Neuronal stem cell (in vitro differentiated cells): Measurements from ENCODE around the gene GSTT4.

Experiments used
- DNase-seq: peaks from one replicate; pipeline ENCODE4 v3.0.0-alpha.2; 2013; ENCODE audit warnings: low spot score
- H2AFZ ChIP-seq: one replicate; pipeline ENCODE4 v1.6.1; 2013; ENCODE audit warnings: mild to moderate bottlenecking, low read length, inconsistent platforms
- H2AK5ac ChIP-seq: 2 replicates; pipeline ENCODE4 v1.6.1; 2013; ENCODE audit warnings: low read depth, mild to moderate bottlenecking, inconsistent platforms, low read length, moderate library complexity, mixed read lengths
- H2BK120ac ChIP-seq: 2 replicates; pipeline ENCODE4 v1.6.1; 2013; ENCODE audit warnings: low read depth, mild to moderate bottlenecking, inconsistent platforms, low read length, moderate library complexity, mixed read lengths
- H2BK12ac ChIP-seq: one replicate; pipeline ENCODE4 v1.6.1; 2013; ENCODE audit warnings: low read length, inconsistent platforms
- H2BK15ac ChIP-seq: 2 replicates; pipeline ENCODE4 v1.6.1; 2013; ENCODE audit warnings: mild to moderate bottlenecking, low read length, inconsistent platforms, mixed read lengths
- H2BK5ac ChIP-seq: one replicate; pipeline ENCODE4 v1.6.1; 2013; ENCODE audit warnings: inconsistent platforms, mild to moderate bottlenecking, low read length, moderate library complexity
- H3K14ac ChIP-seq: one replicate; pipeline ENCODE4 v1.6.1; 2013; ENCODE audit warnings: low read length, inconsistent platforms
- H3K18ac ChIP-seq: 2 replicates; pipeline ENCODE4 v1.6.1; 2013; ENCODE audit warnings: low read length, inconsistent platforms
- H3K23ac ChIP-seq: 2 replicates; pipeline ENCODE4 v1.6.1; 2013; ENCODE audit warnings: low read depth, mild to moderate bottlenecking, mixed read lengths, low read length, inconsistent platforms; ENCODE audit not compliant: poor library complexity
- H3K27ac ChIP-seq: replicated peaks from 3 replicates; pipeline ENCODE4 v1.5.1; 2013; ENCODE audit warnings: low read length, inconsistent platforms
- H3K27me3 ChIP-seq, 3 experiments: 2 replicates each; pipeline ENCODE4 v1.6.1; 2013; ENCODE audit warnings: low read length in 3 of 3, mild to moderate bottlenecking in 2 of 3, inconsistent platforms in 1 of 3, low read depth in 1 of 3, mixed read lengths in 1 of 3, moderate library complexity in 1 of 3; ENCODE audit not compliant: control insufficient read depth in 3 of 3, insufficient read depth in 3 of 3
- H3K36me3 ChIP-seq, 2 donors: replicated peaks in 1 of 2; 2 replicates each; pipeline ENCODE4 v1.6.1; 2013; ENCODE audit warnings: low read length in 2 of 2; ENCODE audit not compliant: control insufficient read depth in 2 of 2, insufficient read depth in 2 of 2
- H3K4ac ChIP-seq: 2 replicates; pipeline ENCODE4 v1.6.1; 2013; ENCODE audit warnings: inconsistent platforms, mild to moderate bottlenecking, low read length, moderate library complexity
- H3K4me1 ChIP-seq, 2 donors: 1 replicate in 1 of 2; 2 replicates in 1 of 2; pipeline ENCODE4 v1.6.1; 2013; ENCODE audit warnings: low read length in 2 of 2, low read depth in 1 of 2; ENCODE audit not compliant: control insufficient read depth in 2 of 2, insufficient read depth in 1 of 2
- H3K4me2 ChIP-seq: one replicate; pipeline ENCODE4 v1.6.1; 2013; ENCODE audit warnings: mild to moderate bottlenecking, low read length, inconsistent platforms; ENCODE audit not compliant: insufficient read depth, poor library complexity, severe bottlenecking
- H3K4me3 ChIP-seq, 2 donors: 2 replicates each; pipeline ENCODE4 v1.5.1; 2013; ENCODE audit warnings: low read length in 2 of 2, mild to moderate bottlenecking in 2 of 2, inconsistent platforms in 1 of 2, moderate library complexity in 1 of 2
- H3K79me1 ChIP-seq: one replicate; pipeline ENCODE4 v1.6.1; 2013; ENCODE audit warnings: low read depth, mild to moderate bottlenecking, inconsistent platforms, low read length, moderate library complexity
- H3K9ac ChIP-seq: one replicate; pipeline ENCODE4 v1.6.1; 2013; ENCODE audit warnings: mild to moderate bottlenecking, low read depth, low read length, inconsistent platforms; ENCODE audit not compliant: poor library complexity
- H3K9me3 ChIP-seq, 2 donors: replicated peaks in 1 of 2; 2 replicates each; pipeline versions ENCODE3 to v1.6.1; 2013; ENCODE audit warnings: low read length in 2 of 2, mild to moderate bottlenecking in 2 of 2, inconsistent platforms in 1 of 2, low read depth in 1 of 2, mixed read lengths in 1 of 2, moderate library complexity in 1 of 2; ENCODE audit not compliant: control insufficient read depth in 2 of 2, insufficient read depth in 1 of 2
- H4K8ac ChIP-seq: one replicate; pipeline ENCODE4 v1.6.1; 2013; ENCODE audit warnings: low read depth, mild to moderate bottlenecking, inconsistent platforms, low read length, moderate library complexity
- H4K91ac ChIP-seq: one replicate; pipeline ENCODE4 v1.6.1; 2013; ENCODE audit warnings: low read length, low read depth, mild to moderate bottlenecking, inconsistent platforms; ENCODE audit not compliant: poor library complexity
- WGBS, 2 donors: extraction: QIAGEN DNeasy Blood & Tissue Kit; methylation state at CpG; one replicate each; pipeline ENCODE4 v1.1.7; 2013; ENCODE audit warnings: missing lambda C conversion rate in 2 of 2, mixed read lengths in 1 of 2; ENCODE audit not compliant: insufficient read length in 2 of 2, insufficient replicate concordance in 1 of 2; ENCODE audit errors: extremely low coverage in 2 of 2; 5-methylcytosine and 5-hydroxymethylcytosine counted together

Gene GSTT4

DNA sequence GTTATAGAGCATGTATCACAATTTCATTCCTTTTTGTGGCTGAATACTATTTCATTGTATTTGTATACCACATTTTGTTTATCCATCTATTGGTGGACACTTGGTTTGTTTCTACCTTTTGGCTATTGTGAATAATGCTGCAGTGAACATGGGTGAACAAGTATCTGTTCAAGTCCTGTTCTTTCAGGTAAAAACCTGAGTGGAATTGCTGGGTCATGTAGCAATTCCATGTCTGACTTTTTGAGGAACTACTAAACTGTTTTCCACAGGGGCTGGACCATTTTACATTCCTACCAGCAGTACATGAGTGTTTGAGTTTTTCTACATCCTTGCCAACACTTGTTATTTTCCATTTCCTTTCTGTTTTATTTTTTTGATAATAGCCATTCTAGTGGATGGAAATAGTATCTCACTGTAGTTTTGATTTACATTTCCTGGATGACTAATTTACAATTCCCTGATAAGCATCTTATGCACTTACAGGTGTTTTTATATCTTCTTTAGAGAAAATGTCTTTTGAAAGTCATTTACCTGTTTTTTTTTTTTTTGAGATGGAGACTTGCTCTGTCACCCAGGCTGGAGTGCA, 18.0 kb upstream of the GSTT4 start:
- Histone ChIP-seq H3K9me3 (peaks cover 0 to 3% of the 10 kb centered on the region in 2 donors), H3K18ac (no peak overlapping the region), H3K36me3 (peaks cover 0 to 6% of the 10 kb centered on the region in 2 donors), H2BK12ac (no peak overlapping the region), H2BK120ac (no peak overlapping the region), H3K27ac (no peak overlapping the region), H4K8ac (no peak overlapping the region), H3K4ac (no peak overlapping the region), H3K4me3 (no peak overlapping the region), H2BK15ac (no peak overlapping the region), H3K27me3 (no peaks in the 10 kb centered on the region), H2AFZ (no peak overlapping the region), H3K79me1 (no peaks in the 10 kb centered on the region), H3K4me2 (no peak overlapping the region), H3K14ac (no peak overlapping the region), H3K23ac (no peak overlapping the region), H2AK5ac (no peak overlapping the region), H3K9ac (no peak overlapping the region), H2BK5ac (no peak overlapping the region), H3K4me1 (no peaks in the 10 kb centered on the region), H4K91ac (no peak overlapping the region)
- DNase-seq, result no peak

DNA sequence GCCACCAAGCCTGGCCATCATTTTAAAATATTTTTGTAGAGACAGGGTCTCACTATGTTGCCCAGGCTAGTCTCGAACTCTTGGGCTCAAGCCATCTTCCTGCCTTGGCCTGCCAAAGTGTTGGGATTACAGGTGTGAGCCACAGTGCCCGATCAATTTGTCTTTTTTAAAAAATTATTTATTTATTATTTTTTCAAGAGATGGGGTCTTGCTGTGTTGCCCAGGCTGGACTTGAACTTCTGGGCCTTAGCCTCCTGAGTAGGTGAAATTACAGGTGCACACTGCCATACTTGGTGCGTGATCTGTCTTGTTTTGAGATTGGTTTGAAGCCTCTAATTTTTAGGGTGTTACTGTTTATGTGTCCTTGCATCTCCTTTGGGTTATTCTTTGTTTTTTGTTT, 16.1 kb upstream of the GSTT4 start:
- Histone ChIP-seq H4K91ac (no peak overlapping the region), H2BK15ac (no peak overlapping the region), H2AFZ (no peak overlapping the region), H4K8ac (no peak overlapping the region), H3K36me3 (peaks cover 0 to 17% of the 10 kb centered on the region in 2 donors), H3K4me1 (no peaks in the 10 kb centered on the region), H3K14ac (no peak overlapping the region), H3K4me2 (no peak overlapping the region), H3K79me1 (no peaks in the 10 kb centered on the region), H2BK12ac (no peak overlapping the region), H3K23ac (no peak overlapping the region), H3K27ac (no peak overlapping the region), H2BK5ac (no peak overlapping the region), H2AK5ac (no peak overlapping the region), H3K18ac (no peak overlapping the region), H3K4me3 (no peak overlapping the region), H2BK120ac (no peak overlapping the region), H3K4ac (no peak overlapping the region), H3K9me3 (peaks cover 0 to 8% of the 10 kb centered on the region in 2 donors), H3K9ac (no peak overlapping the region), H3K27me3 (no peaks in the 10 kb centered on the region)
- no CpG with 5 or more reads among the region's 3 CpGs for WGBS, 2 donors
- no peak for DNase-seq

DNA sequence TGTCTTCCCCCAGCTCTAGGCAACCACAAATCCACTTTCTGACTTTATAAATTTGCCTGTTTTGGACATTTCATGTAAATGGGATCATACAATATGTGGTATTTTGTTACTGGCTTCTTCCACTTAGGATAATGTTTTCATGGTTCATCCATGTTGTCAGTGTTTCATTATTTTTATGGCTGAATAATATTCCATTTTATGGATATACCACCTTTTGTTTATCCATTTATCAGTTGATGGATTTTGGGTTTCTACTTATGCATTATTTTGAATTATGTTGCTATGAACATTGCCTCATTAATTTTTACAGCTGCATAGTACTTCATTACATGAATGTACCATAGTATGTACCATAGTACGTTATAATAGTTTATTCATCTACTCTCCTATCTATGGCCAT, 10.9 kb upstream of the GSTT4 start:
- H3K4me1 ChIP-seq, result peaks cover 3% of the 10 kb centered on the region in 2 donors
- no peak overlapping the region for H2BK15ac ChIP-seq
- H3K9me3 ChIP-seq, result peaks cover 0 to 9% of the 10 kb centered on the region in 2 donors
- H3K4ac ChIP-seq, result no peak overlapping the region
- H2AFZ ChIP-seq, result no peak overlapping the region
- WGBS, 2 donors, result no CpG with 5 or more reads among the region's 1 CpG
- H3K36me3 ChIP-seq, result peaks cover 0 to 15% of the 10 kb centered on the region in 2 donors
- no peak overlapping the region for H3K23ac ChIP-seq
- H3K4me2 ChIP-seq, result no peak overlapping the region
- H3K27ac ChIP-seq, result no peak overlapping the region
- H4K91ac ChIP-seq, result no peak overlapping the region
- H3K27me3 ChIP-seq, result no peaks in the 10 kb centered on the region
- no peak overlapping the region for H3K9ac ChIP-seq
- H2BK12ac ChIP-seq, result no peak overlapping the region
- H4K8ac ChIP-seq, result no peak overlapping the region
- H2AK5ac ChIP-seq, result no peak overlapping the region
- H3K18ac ChIP-seq, result no peak overlapping the region
- DNase-seq, result no peak
- H3K14ac ChIP-seq, result no peak overlapping the region
- H2BK120ac ChIP-seq, result no peak overlapping the region
- no peak overlapping the region for H3K4me3 ChIP-seq
- peaks cover 6% of the 10 kb centered on the region for H3K79me1 ChIP-seq
- H2BK5ac ChIP-seq, result no peak overlapping the region

DNA sequence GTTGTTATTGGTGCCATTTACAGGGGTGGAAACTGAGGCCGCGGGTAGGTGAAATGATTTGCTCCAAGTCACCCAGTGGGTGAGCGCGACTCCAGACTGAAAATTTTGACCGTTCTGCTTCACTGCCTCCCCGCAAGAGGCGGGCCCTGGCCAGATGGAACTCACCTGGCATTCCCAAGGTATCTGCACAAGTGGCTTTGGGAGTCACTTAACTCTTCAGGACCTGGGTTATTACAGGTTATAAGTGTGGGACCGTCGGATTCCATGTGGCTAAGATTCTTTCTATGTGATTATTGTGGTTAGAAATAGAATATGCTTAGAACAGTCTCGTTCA, 6.4 kb upstream of the GSTT4 start:
- DNase-seq, result no peak
- Histone ChIP-seq H3K4ac (no peak overlapping the region), H2AFZ (peak overlapping the region; percentile 95), H2AK5ac (peak overlapping the region; percentile 34), H2BK120ac (no peak overlapping the region), H4K8ac (no peak overlapping the region), H3K9me3 (peaks cover 0 to 17% of the 10 kb centered on the region in 2 donors), H3K4me3 (peak overlapping the region; percentile 91 to 93), H3K4me1 (peaks cover 3 to 6% of the 10 kb centered on the region in 2 donors), H3K79me1 (peaks cover 6% of the 10 kb centered on the region), H3K36me3 (peaks cover 0 to 6% of the 10 kb centered on the region in 2 donors), H3K4me2 (peak overlapping the region; percentile 77), H2BK12ac (no peak overlapping the region), H3K18ac (peak overlapping the region; percentile 90), H2BK15ac (no peak overlapping the region), H4K91ac (no peak overlapping the region), H2BK5ac (peak overlapping the region; percentile 89), H3K9ac (peak overlapping the region; percentile 86), H3K27ac (peak overlapping the region; percentile 86), H3K23ac (peak overlapping the region; percentile 74), H3K14ac (no peak overlapping the region), H3K27me3 (peaks cover 0 to 7% (median 0%) of the 10 kb centered on the region in 3 experiments)
- no CpG with 5 or more reads among the region's 10 CpGs for WGBS, 2 donors
